Middle frontal gyrus (tissue), 1 donor: ENCODE measurements around the gene TMEM255A.

Experiments used
- DNase-seq: peaks from one replicate; pipeline ENCODE4 v3.0.0-alpha.2; 2015; ENCODE audit warnings: low spot score; ENCODE audit errors: extremely low spot score

Gene TMEM255A

DNA sequence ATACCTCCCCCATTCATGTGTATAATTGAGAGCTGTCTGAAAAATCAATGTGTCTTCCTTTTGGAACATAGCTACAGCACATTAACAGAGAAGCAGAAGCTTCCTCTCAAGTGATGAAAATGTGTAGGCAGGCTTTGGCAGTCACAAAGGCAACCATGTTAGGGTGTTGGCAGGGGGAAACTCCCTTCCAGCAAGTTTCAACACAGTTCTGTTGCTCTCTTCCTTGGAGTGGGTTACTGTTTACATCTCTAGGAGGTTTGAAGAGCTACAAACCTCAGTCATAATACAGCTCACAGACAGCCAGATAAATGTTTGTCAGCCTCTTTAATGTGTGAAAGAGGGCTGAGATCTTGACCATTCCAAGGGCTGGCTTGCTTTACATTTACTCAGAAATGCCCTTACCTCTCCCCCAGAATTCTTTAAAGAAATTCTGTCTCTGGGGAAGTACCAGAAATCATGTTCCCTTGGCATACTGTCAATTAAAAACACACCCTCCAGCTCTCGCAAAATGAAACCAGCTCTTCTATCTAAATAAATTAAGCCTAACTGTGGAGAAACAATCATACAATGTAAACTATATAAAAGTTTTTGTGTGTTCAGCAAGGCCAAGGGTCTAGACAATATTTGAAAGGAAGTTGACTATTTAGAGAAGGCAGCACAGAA is 41.8 kb downstream of the TMEM255A start:
- no peak for DNase-seq

DNA sequence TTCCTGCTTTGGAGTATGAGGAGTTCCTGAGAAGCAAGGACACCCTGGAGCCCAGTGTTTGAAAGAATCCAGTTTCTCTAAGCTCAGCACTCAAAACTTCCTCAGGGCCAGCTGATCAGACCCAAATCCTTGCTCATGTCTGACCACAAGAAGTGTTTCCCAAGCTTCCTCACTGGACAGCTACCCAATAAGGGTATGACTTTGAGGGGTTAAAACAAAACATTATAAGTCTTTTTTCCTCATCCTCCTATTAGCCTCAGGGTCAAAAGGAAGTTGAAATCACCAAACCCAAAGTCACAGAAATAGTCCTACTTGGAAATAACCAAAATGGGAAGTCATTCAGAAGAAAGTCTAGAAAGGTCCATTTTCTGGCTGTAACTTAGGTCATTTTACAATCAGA is 46.9 kb downstream of the TMEM255A start:
- DNase-seq: no peak

DNA sequence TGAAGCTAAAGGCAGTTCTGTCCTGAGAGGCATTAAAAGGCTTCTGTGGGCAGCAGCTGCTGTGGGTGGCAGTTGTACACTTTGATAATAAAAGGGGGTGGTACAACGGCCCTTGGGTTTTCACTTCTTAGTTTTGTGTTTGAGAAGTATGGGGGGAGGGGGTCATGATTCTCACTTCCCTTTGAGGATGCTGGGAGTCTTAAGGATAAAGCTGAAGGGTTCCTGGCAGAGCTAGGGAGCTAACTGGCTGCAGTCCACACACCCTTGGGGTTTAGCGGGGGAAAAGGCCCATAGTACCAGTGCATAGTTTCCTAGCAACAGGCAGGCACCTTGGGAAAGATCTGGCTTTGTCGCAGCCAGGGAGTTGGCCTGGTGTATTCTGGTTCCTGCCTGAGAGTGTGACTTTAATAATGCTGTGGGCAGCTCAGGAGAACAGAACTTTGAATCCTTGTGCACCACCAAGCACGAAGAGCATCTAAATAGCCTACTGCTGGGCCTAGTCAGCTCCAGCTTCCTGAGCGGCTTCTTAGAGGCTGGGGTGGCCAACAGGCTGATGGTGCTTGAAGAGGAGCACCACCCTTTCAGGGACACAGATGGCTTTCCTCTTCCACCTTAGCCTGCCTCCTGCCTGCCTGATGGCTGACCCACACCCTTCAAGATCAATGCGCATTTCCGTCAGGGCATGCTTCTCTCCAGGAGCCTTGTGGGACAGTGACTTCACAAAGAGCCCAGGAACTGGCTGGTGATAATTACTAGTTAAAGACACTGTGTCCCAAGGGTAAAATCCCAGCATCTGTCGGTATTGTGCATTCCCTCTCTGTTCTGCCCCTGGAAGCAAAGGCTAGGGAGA is 48.2 kb downstream of the TMEM255A start:
- DNase-seq: no peak

DNA sequence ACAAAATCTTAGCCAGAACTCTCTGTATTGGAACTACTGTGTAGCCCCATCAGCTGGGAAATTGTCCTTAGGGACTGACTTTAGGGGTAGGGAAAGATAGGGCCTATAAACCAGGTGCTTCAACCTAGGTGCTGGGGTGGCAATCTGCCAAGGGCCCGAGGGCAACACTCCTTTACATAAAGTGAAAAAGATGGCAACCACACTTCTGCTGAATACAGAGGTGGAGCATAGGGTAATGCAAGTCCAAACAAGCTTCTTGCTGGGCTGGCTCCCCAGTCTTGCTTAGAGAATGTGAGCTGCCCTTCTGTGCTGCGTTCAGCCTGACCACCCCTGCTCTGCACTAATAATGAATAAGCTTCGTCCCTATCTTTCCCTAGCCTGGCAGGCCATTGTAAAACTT is 50.9 kb downstream of the TMEM255A start:
- DNase-seq: no peak

DNA sequence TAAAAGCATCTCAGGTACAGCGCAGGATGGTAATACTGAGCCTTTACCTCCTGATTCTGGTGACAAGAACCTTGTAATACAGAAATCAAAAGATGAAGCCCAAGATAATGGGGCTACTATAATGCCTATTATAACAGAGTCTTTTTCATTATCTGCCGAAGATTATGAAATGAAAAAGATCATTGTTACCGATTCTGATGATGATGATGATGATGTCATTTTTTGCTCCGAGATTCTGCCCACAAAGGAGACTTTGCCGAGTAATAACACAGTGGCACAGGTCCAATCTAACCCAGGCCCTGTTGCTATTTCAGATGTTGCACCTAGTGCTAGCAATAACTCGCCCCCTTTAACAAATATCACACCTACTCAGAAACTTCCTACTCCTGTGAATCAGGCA is 57.5 kb downstream of the TMEM255A start:
- DNase-seq: no peak

DNA sequence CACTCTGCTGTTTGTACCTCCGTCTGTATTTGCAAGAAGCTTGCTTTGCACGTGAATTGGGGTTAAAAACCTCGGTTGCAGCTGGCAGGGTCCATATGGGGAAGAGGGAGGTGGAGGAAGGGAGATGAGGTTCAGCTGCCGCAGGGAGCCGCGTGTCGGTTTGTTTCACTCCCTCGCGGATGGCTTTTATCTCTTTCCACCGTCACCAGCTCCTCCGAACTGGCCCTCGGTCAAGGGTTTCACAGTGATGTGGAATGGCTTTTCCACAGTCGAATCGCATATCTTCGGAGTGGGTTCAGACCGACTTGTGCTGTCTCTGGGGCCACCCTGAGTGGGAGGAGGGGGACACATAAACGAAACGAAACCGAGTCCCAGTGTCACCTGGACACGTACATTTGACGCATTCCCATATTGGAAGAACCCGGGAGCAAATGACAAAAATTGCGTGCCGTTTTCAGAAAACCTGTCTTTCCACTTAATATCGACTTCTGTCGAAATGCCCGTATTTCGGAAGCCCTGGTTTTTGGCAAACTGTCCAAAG is 59.7 kb downstream of the TMEM255A start:
- no peak for DNase-seq

DNA sequence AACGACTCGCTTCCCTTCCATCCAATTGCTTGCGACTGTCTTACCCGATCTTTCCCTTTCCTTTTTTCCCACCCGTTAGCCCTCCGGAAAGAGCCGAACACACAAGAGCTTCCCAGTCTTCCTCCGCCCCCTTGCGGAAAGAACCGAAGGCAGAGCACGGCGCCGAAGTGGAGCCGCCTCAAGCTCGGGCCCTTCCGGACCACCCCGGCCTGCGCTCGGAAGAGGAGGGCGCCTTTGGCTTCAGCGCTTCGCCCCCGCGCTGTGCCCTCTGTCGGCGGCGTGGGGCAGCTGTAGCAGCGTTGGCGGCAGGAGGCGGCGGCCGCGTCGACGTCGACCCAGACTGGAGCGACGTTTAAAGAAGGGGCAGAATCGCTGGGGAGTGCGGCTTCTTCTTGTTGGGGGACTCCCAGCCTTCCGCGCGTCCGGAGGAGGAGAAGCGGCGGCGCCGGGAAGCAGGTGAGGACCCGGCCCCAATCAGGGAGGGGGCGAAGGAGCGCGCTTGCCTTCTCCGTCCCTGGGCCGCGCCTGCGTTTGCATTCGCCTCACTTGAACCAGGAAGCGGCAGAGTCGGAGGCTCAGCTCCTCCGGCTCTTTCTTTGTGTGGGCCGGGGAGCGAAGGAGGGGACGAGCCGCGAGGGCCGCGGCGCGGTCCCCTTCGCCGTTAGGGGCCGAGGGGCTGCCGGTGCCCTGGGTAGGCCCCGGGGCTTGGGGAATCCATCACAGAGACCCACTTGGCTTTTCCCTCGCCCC is 60.6 kb downstream of the TMEM255A start, which contains the start of gene ZBTB33:
Gene ZBTB33 (plus strand): TSS at position 291 of the 750 bp plus-strand sequence. CDS start 2,604 bp downstream, outside the sequence.
- peak; percentile 81 for DNase-seq

DNA sequence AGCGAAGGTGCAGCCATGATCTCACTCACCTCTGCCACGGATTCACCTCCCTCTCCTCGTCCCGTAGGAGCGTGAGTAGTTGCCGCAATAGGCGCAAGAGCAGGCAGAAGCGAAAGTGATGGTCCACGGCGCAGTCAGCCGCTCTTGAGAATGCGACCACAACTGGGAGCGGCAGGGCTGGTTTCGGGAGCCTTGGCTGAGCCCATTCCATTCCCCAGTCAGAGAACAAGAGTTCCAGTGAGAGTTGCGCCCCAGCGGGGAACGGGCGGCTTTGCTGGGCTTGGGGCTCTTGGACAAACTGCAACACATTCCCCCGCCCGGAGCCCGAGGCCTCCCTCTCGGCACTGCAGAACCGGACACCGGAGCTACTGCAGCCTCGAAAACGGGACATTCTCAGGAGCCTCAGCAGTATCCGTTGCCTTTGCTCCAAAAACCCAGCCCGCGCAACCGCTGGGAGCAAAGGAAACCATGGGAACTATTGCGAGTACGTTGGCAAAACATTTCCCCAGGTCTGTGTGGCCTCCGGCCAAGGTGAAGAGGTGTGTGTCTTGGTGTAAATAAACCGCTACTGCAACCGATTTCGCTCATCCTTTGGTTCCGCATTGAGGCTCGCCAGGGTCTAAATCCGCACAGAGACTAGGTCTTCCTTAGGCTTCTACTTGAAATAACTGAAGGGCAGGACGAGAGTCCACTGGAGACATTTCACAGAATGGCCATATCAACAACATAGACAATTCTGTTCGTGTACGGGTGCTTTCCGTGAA is 66.3 kb downstream of the TMEM255A start:
- DNase-seq: peak; percentile 16

DNA sequence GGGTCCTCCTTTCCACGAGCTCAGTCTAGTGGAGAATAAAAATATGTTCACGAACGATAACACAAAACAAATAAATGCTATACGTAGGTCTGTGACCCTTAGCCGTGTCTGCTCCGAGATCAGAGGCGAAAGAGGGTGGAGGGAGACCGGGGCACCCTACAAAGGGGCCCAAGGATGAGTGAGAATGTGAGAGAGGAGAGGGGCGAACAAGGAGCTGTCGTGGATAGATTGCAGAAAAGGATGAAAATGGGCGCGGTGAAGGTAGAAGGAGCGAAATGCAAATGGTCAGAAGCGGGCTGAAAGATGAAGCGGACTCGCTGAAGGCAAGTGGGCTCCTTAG is 66.9 kb downstream of the TMEM255A start:
- no peak for DNase-seq

DNA sequence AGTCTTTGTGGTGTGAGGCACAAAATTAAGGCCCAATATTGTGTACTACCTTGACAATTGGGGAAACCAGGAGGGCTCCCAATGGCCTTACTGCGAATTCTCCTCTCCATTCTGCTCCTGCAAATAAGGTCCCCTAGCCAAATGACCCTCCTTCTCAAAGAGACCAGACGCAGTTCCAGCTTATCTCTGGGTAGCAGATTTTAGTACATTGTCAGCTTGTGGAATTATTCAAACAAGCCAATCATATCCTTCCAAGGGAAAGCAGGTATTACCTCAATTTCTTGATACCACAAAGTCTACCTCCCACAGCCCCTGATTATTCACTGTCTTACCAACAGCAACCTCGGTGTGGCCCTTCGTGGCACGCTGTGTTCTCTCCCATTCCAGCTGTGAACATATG is 68.4 kb downstream of the TMEM255A start:
- DNase-seq: no peak

DNA sequence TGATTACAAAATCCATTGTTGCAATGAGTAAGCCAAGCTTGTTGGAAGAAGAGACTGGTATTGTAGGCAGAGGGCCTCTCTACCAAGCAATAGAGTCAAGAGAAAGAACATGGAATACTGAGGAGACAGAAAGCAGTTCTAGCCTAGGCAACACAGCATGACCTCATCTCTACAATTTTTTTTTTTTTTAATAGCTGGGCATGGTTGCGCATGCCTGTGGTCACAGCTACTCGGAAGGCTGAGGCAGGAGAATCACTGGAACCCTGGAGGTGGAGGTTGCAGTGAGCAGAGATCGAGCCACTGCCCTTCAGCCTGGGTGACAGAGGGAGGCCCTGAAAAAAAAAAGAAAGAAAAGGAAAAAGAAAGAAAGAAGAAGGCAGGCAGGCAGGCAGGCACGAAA is 72.3 kb downstream of the TMEM255A start:
- no peak for DNase-seq

DNA sequence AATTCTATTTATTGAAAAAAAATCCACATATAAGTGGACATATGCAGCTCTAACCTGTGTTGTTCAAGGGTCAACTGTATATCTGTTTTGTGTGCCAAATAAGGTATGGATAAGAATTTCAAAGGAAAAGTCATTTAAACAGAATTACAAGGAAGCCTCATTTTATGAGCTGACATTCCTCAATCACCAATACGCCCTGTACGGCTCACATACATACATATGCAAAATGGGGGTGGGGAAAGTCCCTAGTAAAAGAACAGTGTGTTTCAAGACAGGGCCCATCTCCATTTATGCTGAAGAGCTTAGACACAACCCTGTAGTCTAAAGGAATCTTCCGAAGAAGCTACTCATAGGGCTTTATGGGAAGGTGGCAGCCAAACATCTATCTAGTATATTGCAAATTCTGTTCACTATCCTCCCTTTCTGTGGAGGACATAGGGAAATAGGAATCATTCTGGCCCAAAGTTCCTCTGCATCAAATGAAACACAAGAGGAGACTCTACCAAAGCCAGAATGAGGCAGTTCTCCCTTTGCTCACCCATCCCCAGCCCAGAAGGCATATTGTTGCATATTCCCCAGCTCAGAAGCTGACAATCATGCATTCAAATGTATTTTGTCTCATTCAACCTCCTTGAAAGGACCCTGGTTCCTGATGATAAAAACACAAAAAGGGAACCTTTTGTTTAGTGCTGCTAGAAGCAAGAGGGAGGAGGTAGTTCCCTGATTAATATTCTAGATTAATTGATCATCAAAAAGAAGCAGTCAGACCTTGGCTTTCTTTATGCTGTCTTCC is 74.4 kb downstream of the TMEM255A start:
- no peak for DNase-seq

DNA sequence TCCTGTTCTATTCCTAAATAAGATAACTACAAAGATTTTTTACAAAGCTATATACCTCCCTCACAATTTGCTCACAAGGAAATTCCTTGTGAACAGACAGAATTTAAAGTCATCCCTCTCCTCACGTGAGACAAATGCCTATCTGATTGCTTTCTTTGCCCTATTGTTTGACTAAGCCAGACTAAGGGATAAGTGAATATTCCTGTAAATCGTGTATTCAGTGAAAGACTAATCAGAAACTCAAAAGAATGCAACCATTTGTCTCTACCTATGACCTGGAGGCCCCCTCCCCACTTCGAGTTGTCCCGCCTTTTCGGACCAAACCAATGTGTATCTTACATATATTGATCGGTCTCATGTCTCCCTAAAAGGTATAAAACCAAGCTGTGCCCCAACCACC is 76.0 kb downstream of the TMEM255A start:
- no peak for DNase-seq

DNA sequence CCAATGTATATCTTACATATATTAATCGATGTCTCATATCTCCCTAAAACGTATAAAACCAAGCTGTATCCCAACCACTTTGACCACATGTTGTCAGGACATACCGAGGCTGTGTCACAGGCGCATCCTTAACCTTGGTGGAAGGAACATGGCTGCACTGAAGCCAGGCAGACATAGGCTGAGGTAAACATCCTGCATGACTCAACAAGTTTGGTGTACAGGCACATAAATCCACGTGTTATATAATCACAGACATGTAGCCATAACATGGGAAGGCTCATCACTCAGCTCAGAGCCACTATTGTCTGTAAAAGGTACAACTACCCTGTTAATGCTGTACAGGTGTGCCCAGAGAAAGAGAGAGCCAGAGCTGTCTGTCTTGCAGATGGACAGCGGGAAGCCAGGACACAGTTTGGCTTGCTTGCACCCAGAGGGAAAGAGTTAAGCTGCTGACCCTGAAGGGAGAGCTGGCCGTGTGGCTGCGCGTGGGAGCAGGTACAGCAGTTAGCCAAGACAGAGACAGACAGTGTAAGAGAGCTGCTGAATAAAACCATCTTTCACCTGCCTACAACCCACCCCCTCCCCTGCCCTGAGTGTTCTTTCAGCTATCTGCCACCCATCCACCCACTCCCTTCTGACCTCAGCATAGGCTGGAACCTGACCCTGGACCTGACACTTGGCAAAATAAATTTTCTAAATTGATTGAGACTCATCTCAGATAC is 82.9 kb downstream of the TMEM255A start:
- DNase-seq: no peak

DNA sequence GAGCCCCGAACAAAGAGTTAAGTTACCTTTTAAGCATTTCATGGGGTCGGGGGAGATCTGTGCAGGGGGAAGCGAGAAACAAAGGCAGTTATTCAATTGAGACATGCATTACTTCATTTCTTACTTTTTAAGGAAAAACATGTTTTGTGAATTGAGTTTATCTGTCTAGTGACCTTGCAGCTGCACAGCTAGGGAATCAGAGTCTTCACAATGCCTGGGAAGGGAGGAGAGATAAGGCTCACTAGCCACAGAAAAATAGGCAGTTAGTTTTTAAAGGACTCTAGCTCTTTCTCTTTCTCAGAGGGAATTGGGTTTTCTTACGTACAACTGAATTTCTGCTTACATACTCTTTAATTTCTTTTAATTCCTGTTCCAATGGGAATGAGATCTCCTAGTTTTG is 86.9 kb downstream of the TMEM255A start:
- no peak for DNase-seq

DNA sequence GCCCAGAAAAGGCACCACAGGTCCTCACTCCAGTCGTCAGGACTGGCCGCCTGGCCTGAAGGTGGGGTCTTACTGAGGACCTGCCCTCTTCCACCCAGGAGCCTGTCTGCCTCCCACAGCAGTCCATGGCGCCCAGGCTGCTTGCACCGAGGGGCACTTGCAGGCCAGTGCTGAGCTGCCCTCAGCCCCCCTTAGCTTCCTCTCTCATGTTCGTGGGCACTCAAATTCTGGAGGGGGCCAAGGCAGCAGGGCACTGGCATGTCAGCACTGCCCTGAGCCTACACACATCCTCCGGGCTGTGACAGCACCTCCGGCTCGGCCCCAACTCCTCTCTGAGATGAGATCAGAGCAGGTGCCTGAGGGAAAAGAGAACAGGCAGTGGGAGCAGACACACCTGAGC is 87.9 kb downstream of the TMEM255A start:
- no peak for DNase-seq

DNA sequence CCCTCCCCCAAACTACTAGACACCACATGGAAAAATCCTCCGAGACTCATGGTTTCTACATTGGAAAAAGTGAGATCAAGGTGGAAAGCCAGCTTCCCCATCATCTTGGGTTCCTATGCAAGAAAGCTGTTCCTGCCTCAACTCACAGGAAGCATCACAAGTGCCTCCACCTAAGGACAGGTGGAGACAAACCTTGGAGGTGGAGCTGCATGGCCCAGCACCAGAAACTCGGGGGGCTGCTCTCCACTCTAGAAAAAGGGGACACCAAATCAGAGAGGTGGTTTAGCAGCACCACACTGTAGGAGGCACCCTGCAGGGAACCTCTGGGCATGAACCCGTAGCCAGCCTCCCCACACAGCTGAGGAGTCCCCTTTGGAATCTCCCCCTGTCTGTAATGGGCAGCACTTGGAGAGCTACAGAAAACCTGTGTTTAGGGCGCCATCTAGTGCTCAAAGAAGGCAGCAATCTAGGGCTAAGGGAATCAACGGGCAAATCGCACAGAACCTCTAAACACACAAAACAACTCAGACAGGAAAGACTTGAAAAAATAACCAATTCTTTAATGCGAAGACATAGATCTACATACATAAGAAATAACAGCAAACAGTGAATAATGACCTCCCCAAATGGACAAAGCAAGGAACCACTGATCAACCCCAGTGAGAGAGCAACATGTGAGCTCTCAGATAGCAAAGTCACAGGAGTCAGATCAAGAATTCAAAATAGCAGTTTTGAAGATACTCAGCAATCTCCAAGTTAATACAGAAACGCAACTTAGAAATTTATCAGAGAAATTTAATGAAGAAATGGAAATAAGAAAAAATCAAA is 97.6 kb downstream of the TMEM255A start:
- DNase-seq: peak; percentile 6
